GM12891 (cell line): ENCODE measurements around the gene SLC44A1.

Source experiments
- POLR2A ChIP-seq: IDR thresholded peaks from 2 replicates; pipeline ENCODE4 v1.6.1; 2011; ENCODE audit warnings: low read depth, low read length, control low read depth
- POLR2AphosphoS5 ChIP-seq: IDR thresholded peaks from 2 replicates; pipeline ENCODE4 v1.6.1; 2011; ENCODE audit warnings: low read depth, low read length, control low read depth
- POU2F2 ChIP-seq: IDR thresholded peaks from 2 replicates; pipeline ENCODE4 v1.6.1; 2011; ENCODE audit warnings: low read depth, mild to moderate bottlenecking, control low read depth, low read length, moderate library complexity
- SPI1 ChIP-seq: IDR thresholded peaks from 2 replicates; pipeline ENCODE4 v1.6.1; 2011; ENCODE audit warnings: low read depth, low read length, control low read depth
- TAF1 ChIP-seq: IDR thresholded peaks from 2 replicates; pipeline ENCODE4 v1.6.1; 2011; ENCODE audit warnings: low read depth, low read length, control low read depth

GRCh38 chr9:105413525-105413924 lies 169.1 kb downstream of the SLC44A1 start:
- TF ChIP-seq POLR2A (no peak), POLR2AphosphoS5 (no peak), TAF1 (no peak), SPI1 (no peak), POU2F2 (no peak)
